H1 (cell line): ENCODE data around the gene GSTA1. TPM values are rescaled to one million over a fixed set of nuclear protein-coding genes. Genes with fewer than 3 reads are reported as not detected.
"Not testable (repeated sequence)": the region's sequence is repeated elsewhere in the genome, so short reads cannot be mapped to it uniquely, and the experiment has no call there.

Experiments
- CTCF ChIA-PET: fragments of 300-600 bp; sonication (Branson Sonifier 250); formaldehyde crosslinking; loops from one replicate; lab custom pipeline; 2021; ENCODE audit not compliant: partially characterized antibody; lab: Charles Lee
- POLR2A ChIA-PET: fragments of 300-600 bp; sonication (Branson Sonifier 250); formaldehyde crosslinking; loops from one replicate; lab custom pipeline; 2021; ENCODE audit warnings: inconsistent platforms; ENCODE audit not compliant: partially characterized antibody; lab: Charles Lee
- DNase-seq, 2 experiments: peaks; one replicate each; pipeline versions ENCODE4 v3.0.0 to v3.0.0-alpha.2; 2010 to 2022; ENCODE audit warnings: low spot score in 2 of 2, low read depth in 1 of 2, mixed read lengths in 1 of 2
- FAIRE-seq: peaks from 2 replicates; lab custom pipeline; 2011; peaks lifted over from hg19 to GRCh38; lab: Jason Lieb, UNC
- H2AFZ ChIP-seq: 2 replicates; pipeline ENCODE4 v1.8.1; 2012; ENCODE audit warnings: low read length, inconsistent platforms
- H2AK5ac ChIP-seq: 2 replicates; pipeline ENCODE4 v1.6.1; 2013; ENCODE audit warnings: low read depth, low read length
- H2BK120ac ChIP-seq: replicated peaks from 2 replicates; pipeline ENCODE3; 2013; ENCODE audit warnings: low read depth, low read length, inconsistent platforms
- H2BK12ac ChIP-seq: 2 replicates; pipeline ENCODE4 v1.6.1; 2013; ENCODE audit warnings: low read depth, low read length
- H2BK15ac ChIP-seq: 2 replicates; pipeline ENCODE4 v1.6.1; 2013; ENCODE audit warnings: low read length
- H2BK20ac ChIP-seq: 2 replicates; pipeline ENCODE4 v1.6.1; 2013; ENCODE audit warnings: low read length
- H2BK5ac ChIP-seq: 2 replicates; pipeline ENCODE4 v1.6.1; 2013; ENCODE audit warnings: low read depth, low read length
- H3K14ac ChIP-seq: 2 replicates; pipeline ENCODE4 v1.6.1; 2013; ENCODE audit warnings: inconsistent platforms; ENCODE audit not compliant: insufficient read length
- H3K18ac ChIP-seq: 2 replicates; pipeline ENCODE4 v1.6.1; 2013; ENCODE audit warnings: low read length; ENCODE audit errors: extremely low read depth
- H3K23ac ChIP-seq: 2 replicates; pipeline ENCODE4 v1.6.1; 2013; ENCODE audit warnings: inconsistent platforms; ENCODE audit not compliant: insufficient read length
- H3K23me2 ChIP-seq: 2 replicates; pipeline ENCODE4 v1.6.1; 2013; ENCODE audit warnings: low read depth, low read length
- H3K27ac ChIP-seq: 2 replicates; pipeline ENCODE4 v1.6.1; 2011; ENCODE audit warnings: low read depth, low read length, inconsistent platforms
- H3K27me3 ChIP-seq, 4 experiments: replicated peaks in 1 of 4; 1 replicate in 1 of 4; 2 replicates in 3 of 4; pipeline versions ENCODE4 v1.6.1 to v1.8.1; 2011 to 2013; ENCODE audit warnings: low read length in 3 of 4, mild to moderate bottlenecking in 3 of 4, inconsistent platforms in 2 of 4, mixed read lengths in 2 of 4, moderate library complexity in 1 of 4; ENCODE audit not compliant: control insufficient read depth in 3 of 4, insufficient read depth in 3 of 4; ENCODE audit errors: extremely low read depth in 1 of 4
- H3K36me3 ChIP-seq, 4 experiments: 2 replicates each; pipeline versions ENCODE4 v1.6.1 to v1.8.1; 2011 to 2013; ENCODE audit warnings: mild to moderate bottlenecking in 4 of 4, low read length in 3 of 4, moderate library complexity in 2 of 4, control low read depth in 1 of 4, inconsistent platforms in 1 of 4; ENCODE audit not compliant: insufficient read depth in 4 of 4, control insufficient read depth in 2 of 4
- H3K4ac ChIP-seq: replicated peaks from 2 replicates; pipeline ENCODE3; 2013; ENCODE audit warnings: low read length, low read depth, mixed read lengths, inconsistent platforms; ENCODE audit not compliant: insufficient read length
- H3K4me1 ChIP-seq, 4 experiments: replicated peaks in 1 of 4; 1 replicate in 1 of 4; 2 replicates in 3 of 4; pipeline versions ENCODE4 v1.6.1 to v1.8.1; 2011 to 2013; ENCODE audit warnings: low read length in 3 of 4, inconsistent platforms in 2 of 4, mixed read lengths in 1 of 4; ENCODE audit not compliant: insufficient read depth in 4 of 4, control insufficient read depth in 3 of 4
- H3K4me2 ChIP-seq, 2 experiments: 2 replicates each; pipeline versions ENCODE4 v1.6.1 to v1.8.1; 2011 to 2013; ENCODE audit warnings: low read depth in 2 of 2, low read length in 2 of 2, control low read depth in 1 of 2, inconsistent platforms in 1 of 2, mild to moderate bottlenecking in 1 of 2; ENCODE audit not compliant: insufficient read depth in 1 of 2
- H3K4me3 ChIP-seq, 4 experiments: fragments of 200-600, 300-600 bp in 1 of 4; sonication (generic), shearing (Covaris generic), sonication (Bioruptor Twin) in 1 of 4; 2 replicates each; pipeline versions ENCODE4 v1.5.1 to v1.8.1; 2011 to 2016; ENCODE audit warnings: low read length in 4 of 4, low read depth in 3 of 4, control low read depth in 2 of 4, inconsistent platforms in 2 of 4, mild to moderate bottlenecking in 2 of 4, mixed read lengths in 1 of 4, moderate library complexity in 1 of 4; ENCODE audit not compliant: insufficient read depth in 2 of 4; ENCODE audit errors: extremely low read depth in 1 of 4
- H3K56ac ChIP-seq: replicated peaks from 2 replicates; pipeline ENCODE3; 2013; ENCODE audit warnings: low read depth, mild to moderate bottlenecking, mixed read lengths, low read length, inconsistent platforms; ENCODE audit not compliant: insufficient read length
- H3K79me1 ChIP-seq: 2 replicates; pipeline ENCODE4 v1.6.1; 2013; ENCODE audit warnings: low read depth, low read length, control low read depth
- H3K79me2 ChIP-seq, 2 experiments: 2 replicates each; pipeline versions ENCODE4 v1.6.1 to v1.8.1; 2012 to 2013; ENCODE audit warnings: low read length in 2 of 2, mild to moderate bottlenecking in 2 of 2, inconsistent platforms in 1 of 2; ENCODE audit not compliant: insufficient read depth in 2 of 2, control insufficient read depth in 1 of 2
- H3K9ac ChIP-seq, 4 experiments: replicated peaks in 1 of 4; 1 replicate in 1 of 4; 2 replicates in 3 of 4; pipeline versions ENCODE4 v1.6.1 to v1.8.1; 2011 to 2013; ENCODE audit warnings: low read depth in 3 of 4, low read length in 3 of 4, control low read depth in 2 of 4, mild to moderate bottlenecking in 2 of 4, moderate library complexity in 2 of 4, inconsistent platforms in 1 of 4; ENCODE audit errors: extremely low read depth in 1 of 4
- H3K9me3 ChIP-seq, 2 experiments: 2 replicates each; pipeline versions ENCODE4 v1.6.1 to v1.8.1; 2012 to 2013; ENCODE audit warnings: mild to moderate bottlenecking in 2 of 2, moderate library complexity in 2 of 2, control low read depth in 1 of 2, inconsistent platforms in 1 of 2, low read depth in 1 of 2, low read length in 1 of 2, mixed read lengths in 1 of 2; ENCODE audit not compliant: insufficient read depth in 2 of 2
- H4K20me1 ChIP-seq, 2 experiments: replicated peaks in 1 of 2; 2 replicates each; pipeline versions ENCODE3 to v1.8.1; 2011 to 2013; ENCODE audit warnings: inconsistent platforms in 2 of 2, low read length in 2 of 2, mild to moderate bottlenecking in 1 of 2; ENCODE audit not compliant: insufficient read depth in 2 of 2, control insufficient read depth in 1 of 2
- H4K5ac ChIP-seq: 2 replicates; pipeline ENCODE4 v1.6.1; 2013; ENCODE audit warnings: low read length, low read depth, mixed read lengths, inconsistent platforms; ENCODE audit not compliant: insufficient read length
- H4K8ac ChIP-seq: 2 replicates; pipeline ENCODE4 v1.8.0; 2013; ENCODE audit warnings: mild to moderate bottlenecking, moderate library complexity, low read length, inconsistent platforms; ENCODE audit not compliant: insufficient read depth; ENCODE audit errors: extremely low read depth
- H4K91ac ChIP-seq: replicated peaks from 2 replicates; pipeline ENCODE3; 2013; ENCODE audit warnings: low read length, mixed read lengths, inconsistent platforms; ENCODE audit not compliant: insufficient read length
- WGBS, 2 experiments: shearing (Covaris generic) in 1 of 2; methylation state at CpG; one replicate each; pipeline versions ENCODE4 v1.1.6 to v1.1.7; 2013 to 2015; ENCODE audit warnings: low lambda C conversion rate in 2 of 2, mixed read lengths in 2 of 2, inconsistent platforms in 1 of 2, low coverage in 1 of 2, missing lambda C conversion rate in 1 of 2; ENCODE audit not compliant: insufficient replicate concordance in 2 of 2, insufficient coverage in 1 of 2, insufficient read length in 1 of 2; ENCODE audit errors: extremely low coverage in 1 of 2, missing lambda C conversion rate in 1 of 2; 5-methylcytosine and 5-hydroxymethylcytosine counted together
- polyA plus RNA-seq, 7 experiments: library from polyadenylated mRNA; depleted of rRNA in 3 of 7; stranded (reverse) in 5 of 7; unstranded in 2 of 7; fragments of >200 nt in 5 of 7; fragments of 200-250 nt in 2 of 7; gene quantifications; 1 replicate in 5 of 7; 2 replicates in 1 of 7; 4 replicates in 1 of 7; pipeline versions ENCODE4 v1.2.1 to v1.2.3, GENCODE V29; 2011 to 2013; ENCODE audit warnings: missing spikeins in 2 of 7, mixed read lengths in 2 of 7
- total RNA-seq: library from RNA; stranded (reverse); fragmentation: NEBNext Ultra II Directional; extraction: Animal tissue kit (Norgen Biotek cat#: 25700); gene quantifications from 2 replicates; pipeline ENCODE4 v1.2.1, GENCODE V29; 2021

The GSTA1 gene
- total and polyA plus RNA-seq, 2 of the 8 experiments (the other 6 are each of a cell fraction or from before 2014, with no cell fraction given) = 0.08 TPM; not detected in 1

DNA sequence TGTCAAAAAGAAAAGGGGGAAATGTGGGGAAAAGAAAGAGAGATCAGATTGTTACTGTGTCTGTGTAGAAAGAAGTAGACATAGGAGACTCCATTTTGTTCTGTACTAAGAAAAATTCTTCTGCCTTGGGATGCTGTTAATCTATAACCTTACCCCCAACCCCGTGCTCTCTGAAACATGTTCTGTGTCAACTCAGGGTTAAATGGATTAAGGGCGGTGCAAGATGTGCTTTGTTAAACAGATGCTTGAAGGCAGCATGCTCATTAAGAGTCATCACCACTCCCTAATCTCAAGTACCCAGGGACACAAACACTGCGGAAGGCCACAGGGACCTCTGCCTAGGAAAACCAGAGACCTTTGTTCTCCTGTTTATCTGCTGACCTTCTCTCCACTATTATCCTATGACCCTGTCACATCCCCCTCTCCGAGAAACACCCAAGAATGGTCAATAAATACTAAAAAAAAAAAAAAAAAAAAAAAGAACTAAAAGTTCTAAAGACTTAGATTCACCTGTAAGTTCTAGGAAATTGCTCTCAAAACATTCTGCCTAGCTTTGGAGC, 22.4 kb upstream of the GSTA1 start:
- H3K27ac ChIP-seq, H2BK20ac ChIP-seq, H3K4me2 ChIP-seq, H4K8ac ChIP-seq, H3K4me1 ChIP-seq, H3K79me1 ChIP-seq, POLR2A ChIA-PET, H2BK12ac ChIP-seq, H3K18ac ChIP-seq, H2BK5ac ChIP-seq, H2BK15ac ChIP-seq, H3K23ac ChIP-seq, H3K36me3 ChIP-seq, H4K20me1 ChIP-seq, H3K14ac ChIP-seq, DNase-seq, H3K79me2 ChIP-seq, H3K4ac ChIP-seq, H4K5ac ChIP-seq, H3K4me3 ChIP-seq, H3K9ac ChIP-seq, H3K27me3 ChIP-seq, H2AFZ ChIP-seq, H4K91ac ChIP-seq, H3K23me2 ChIP-seq, H2BK120ac ChIP-seq, H3K56ac ChIP-seq, H2AK5ac ChIP-seq, FAIRE-seq: not testable (repeated sequence)
- WGBS, 2 experiments = 80% methylated on average over 4 of the region's 4 CpGs; no CpG with 5 or more reads in 1 of the 2 experiments
- H3K9me3 ChIP-seq = peaks cover 6 to 29% of the 10 kb centered on the region in 2 experiments
- CTCF ChIA-PET = interaction anchor here (0.6 kb wide), 1 partner anchor 567 kb away, joined by 4 read pairs; no protein-coding TSS in a partner anchor

DNA sequence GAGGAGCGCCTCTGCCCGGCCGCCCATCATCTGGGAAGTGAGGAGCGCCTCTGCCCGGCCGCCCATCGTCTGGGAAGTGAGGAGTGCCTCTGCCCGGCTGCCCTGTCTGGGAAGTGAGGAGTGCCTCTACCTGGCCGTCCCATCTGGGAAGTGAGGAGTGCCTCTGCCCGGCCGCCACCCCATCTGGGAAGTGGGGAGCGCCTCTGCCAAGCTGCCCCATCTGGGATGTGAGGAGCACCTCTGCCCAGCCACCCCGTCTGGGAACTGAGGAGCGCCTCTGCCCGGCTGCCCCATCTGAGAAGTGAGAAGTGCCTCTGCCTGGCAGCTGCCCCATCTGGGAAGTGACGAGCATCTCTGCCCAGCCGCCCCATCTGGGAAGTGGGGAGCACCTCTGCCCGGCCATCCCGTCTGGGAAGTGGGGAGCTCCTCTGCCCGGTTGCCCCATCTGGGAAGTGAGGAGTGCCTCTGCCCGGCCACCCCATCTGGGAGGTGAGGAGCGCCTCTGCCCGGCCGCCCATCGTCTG, 21.7 kb upstream of the GSTA1 start:
- H3K14ac ChIP-seq, H2AK5ac ChIP-seq, H3K36me3 ChIP-seq, H2BK15ac ChIP-seq, POLR2A ChIA-PET, H3K4me1 ChIP-seq, H3K4me3 ChIP-seq, H4K91ac ChIP-seq, H3K56ac ChIP-seq, H2BK12ac ChIP-seq, H3K23me2 ChIP-seq, H3K4me2 ChIP-seq, H3K9ac ChIP-seq, H4K8ac ChIP-seq, H2BK5ac ChIP-seq, H2BK20ac ChIP-seq, H3K79me1 ChIP-seq, H3K27me3 ChIP-seq, H3K79me2 ChIP-seq, H3K27ac ChIP-seq, H4K5ac ChIP-seq, H4K20me1 ChIP-seq, H3K23ac ChIP-seq, H3K18ac ChIP-seq, H3K4ac ChIP-seq, FAIRE-seq, H2BK120ac ChIP-seq, DNase-seq, H2AFZ ChIP-seq: not testable (repeated sequence)
- CTCF ChIA-PET = interaction anchor here (0.6 kb wide), 1 partner anchor 566 kb away, joined by 4 read pairs; no protein-coding TSS in a partner anchor
- peaks cover 6 to 26% of the 10 kb centered on the region in 2 experiments for H3K9me3 ChIP-seq
- 95% methylated on average over 14 of the region's 25 CpGs; no CpG with 5 or more reads in 1 of the 2 experiments for WGBS, 2 experiments
